Tongue (tissue), 2 donors: Measurements from ENCODE around the gene AMN. TPM values are rescaled to one million over a fixed set of nuclear protein-coding genes. Genes with fewer than 3 reads are reported as not detected.

ENCODE experiments used
- DNase-seq: peaks from one replicate; pipeline ENCODE4 v3.0.0-alpha.2; 2015
- total RNA-seq: library from RNA; depleted of rRNA; stranded (reverse); fragments of >200 nt; gene quantifications from one replicate; pipeline ENCODE4 v1.2.3, GENCODE V29; 2014

AMN gene
- total RNA-seq, 1 donor from 2014 or later: 2.1 TPM

- peak; percentile 28 for DNase-seq
Measured at GRCh38 chr14:102927878-102928411, 5.5 kb downstream of the AMN start.

DNA sequence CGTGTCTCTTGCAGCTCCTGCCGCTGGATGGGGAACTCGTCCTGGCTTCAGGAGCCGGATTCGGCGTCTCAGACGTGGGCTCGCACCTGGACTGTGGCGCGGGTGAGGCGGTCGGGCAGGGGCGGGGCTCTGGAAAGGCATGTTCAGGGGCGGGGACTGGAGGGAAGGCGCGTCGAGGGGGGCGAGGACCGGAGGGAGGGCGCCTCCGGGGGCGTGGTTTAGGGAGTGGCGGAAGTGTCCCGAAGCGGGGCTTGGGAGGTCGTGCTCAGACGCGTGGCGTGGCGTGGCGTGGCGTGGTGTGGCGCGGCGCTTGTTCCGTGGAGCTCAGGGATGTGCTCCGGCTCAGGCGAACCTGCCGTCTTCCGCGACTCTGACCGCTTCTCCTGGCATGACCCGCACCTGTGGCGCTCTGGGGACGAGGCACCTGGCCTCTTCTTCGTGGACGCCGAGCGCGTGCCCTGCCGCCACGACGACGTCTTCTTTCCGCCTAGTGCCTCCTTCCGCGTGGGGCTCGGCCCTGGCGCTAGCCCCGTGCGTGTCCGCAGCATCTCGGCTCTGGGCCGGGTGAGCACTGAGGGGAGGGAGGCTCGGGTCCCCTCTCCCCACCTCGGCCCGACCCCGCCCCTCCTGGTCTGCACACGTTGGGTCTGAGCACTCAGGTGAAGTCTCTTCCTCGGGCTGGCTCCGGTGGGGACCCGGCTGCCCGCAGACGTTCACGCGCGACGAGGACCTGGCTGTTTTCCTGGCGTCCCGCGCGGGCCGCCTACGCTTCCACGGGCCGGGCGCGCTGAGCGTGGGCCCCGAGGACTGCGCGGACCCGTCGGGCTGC, 6.2 kb downstream of the AMN start:
- peak; percentile 80 for DNase-seq

- DNase-seq: no peak
Measured at GRCh38 chr14:102929241-102930137, 7.0 kb downstream of the AMN start.

DNA sequence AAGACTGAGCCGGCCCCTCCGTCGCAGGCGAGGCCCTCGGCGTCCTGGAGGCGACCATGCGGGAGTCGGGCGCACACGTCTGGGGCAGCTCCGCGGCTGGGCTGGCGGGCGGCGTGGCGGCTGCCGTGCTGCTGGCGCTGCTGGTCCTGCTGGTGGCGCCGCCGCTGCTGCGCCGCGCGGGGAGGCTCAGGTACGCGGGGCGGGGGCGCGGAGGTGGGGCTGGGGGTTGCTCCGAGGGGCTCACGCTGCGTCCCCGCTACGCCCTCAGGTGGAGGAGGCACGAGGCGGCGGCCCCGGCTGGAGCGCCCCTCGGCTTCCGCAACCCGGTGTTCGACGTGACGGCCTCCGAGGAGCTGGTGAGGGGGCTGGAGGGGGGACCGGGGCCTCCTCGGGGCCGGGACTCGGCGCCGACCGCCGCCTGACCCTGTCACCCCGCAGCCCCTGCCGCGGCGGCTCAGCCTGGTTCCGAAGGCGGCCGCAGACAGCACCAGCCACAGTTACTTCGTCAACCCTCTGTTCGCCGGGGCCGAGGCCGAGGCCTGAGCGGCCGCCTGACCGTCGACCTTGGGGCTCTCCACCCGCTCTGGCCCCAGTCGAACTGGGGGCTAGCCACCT, 7.8 kb downstream of the AMN start:
- DNase-seq: no peak

- no peak for DNase-seq
Measured at GRCh38 chr14:102930753-102931579, 8.5 kb downstream of the AMN start.

DNA sequence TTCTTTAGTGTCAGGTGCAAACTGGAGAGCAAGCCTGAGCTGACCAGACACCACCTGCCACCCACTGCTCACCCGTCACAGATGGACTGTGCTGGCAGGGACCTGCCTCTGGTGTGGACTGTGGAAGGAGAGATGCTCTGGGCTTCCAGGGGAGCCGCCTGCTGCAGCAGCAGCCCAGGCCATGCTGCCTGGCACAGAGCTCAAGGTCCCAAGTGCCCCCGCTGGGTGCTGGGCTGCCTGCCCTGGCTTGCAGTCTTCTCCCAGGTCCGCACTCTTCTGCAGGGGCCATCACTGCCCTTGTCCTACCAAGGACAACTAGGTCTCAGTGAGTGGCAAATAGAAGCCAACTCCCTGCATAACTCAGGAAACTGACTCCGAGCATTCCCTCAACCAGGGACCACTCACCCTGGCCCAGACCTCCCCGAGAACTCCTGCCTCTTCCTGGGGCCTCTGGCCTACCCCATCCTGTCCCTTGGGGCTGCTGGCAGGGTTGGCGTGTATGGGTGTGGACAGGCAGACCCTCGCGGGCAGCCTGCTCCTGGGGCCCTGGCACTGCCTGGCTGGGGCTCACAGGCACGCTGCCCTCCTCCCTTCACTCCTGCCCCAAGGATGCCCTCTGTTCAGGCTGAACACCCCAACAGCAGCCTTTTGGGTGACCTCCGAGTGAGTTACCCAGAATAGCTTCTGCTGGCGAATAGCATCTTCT, 9.3 kb downstream of the AMN start:
- DNase-seq: no peak

- no peak for DNase-seq
Measured at GRCh38 chr14:102932484-102933248, 10.2 kb downstream of the AMN start.

- DNase-seq: no peak
Measured at GRCh38 chr14:102933618-102934231, 11.3 kb downstream of the AMN start.

DNA sequence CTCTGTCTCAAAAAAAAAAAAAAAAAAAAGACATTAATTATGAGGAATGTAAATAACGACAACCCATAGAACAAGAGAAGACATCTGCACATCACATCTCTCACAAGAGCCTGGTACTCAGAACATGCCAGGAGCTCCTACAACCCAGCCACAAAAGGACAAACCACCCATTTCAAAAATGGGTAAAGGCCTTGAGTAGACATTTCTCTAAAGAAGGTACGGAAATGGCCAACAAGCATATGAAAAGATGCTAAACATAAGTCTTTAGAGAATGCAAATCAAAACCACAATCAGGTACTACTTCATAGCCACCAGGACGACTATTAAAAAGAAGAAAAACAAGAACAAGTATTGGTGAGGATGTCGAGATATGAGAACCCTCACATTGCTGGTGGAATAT, 13.3 kb downstream of the AMN start:
- no peak for DNase-seq

GRCh38 chr14:102937331-102938175, 15.1 kb downstream of the AMN start:
- DNase-seq: no peak

DNA sequence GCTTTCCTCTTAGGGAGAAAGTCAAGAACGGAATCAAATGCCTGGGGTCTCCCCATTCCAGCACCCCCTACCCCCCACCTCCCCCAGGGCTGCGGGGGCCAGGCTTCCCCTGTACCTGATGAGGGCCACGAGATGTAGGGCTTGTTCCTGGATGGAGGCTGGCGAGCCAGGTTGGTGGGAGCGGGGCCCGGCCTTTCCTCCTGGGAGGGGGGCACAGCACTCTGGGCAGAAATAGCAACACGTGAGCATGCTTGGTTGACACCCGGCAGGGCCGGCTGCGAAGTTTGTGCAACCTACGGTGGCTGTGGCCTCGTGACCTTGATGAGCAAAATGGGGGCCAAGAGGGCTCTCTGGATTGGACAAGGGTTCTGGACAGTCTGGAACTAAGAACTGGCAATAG, 15.7 kb downstream of the AMN start:
- DNase-seq: no peak

DNA sequence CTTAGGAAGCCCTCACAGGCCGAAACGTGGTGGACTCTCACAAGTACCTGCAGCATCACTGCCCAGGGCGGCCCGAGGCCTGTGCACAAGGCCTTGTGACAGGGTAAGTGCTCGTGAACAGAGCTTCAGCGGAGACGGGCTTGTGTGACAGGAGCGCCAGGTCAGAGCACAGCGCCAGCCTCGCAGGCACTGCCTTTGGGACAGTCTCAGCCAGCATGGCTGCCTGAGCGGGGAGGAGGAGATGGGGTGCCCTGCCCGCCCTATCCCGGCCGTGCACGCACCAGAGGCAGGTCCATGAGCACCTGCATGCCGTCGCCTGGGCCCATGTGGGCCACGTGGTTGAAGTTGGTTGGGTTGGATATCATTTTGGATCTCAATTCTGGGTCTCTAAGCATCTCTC, 16.9 kb downstream of the AMN start:
- no peak for DNase-seq

DNA sequence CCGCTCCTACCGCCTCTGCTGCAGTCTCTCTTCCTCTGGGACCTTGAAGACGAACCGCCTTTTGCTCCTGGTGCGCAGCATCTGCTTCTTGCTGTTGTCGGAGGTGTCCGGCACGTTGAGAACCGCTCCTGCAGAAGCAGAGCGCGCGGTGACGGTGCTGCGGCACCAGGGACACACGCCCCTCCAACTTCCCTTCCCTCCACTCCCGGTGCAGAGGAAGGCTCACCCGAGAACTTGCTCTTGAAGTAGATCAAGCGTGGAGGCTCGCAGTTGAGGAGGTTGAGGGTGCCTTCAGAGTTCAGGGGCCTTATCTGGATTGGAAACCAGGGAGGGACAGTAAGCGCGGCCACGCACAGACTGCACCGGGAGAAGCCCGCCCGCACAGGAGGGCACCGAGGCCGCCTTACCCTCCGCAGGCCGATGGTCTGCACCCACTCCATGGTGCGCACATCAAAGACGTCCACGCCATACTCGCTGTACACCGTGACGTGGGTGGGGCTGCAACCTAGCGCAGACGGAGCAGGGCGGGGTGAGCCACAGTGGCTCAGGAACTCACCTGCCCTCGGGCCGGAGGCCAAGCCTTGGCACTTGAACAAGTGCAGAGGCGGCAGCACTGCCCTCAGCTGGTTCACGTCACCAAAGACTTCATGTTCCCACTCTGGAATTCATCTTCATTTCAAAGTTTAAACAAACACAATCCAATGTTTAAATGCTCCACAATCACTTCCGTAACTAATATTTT, 17.5 kb downstream of the AMN start:
- no peak for DNase-seq

- DNase-seq: no peak
Measured at GRCh38 chr14:102940729-102941362, 18.4 kb downstream of the AMN start.

GRCh38 chr14:102941419-102942011, 19.1 kb downstream of the AMN start:
- no peak for DNase-seq

- no peak for DNase-seq
Measured at GRCh38 chr14:102942069-102942468, 19.6 kb downstream of the AMN start.

GRCh38 chr14:102943454-102943853, 21.0 kb downstream of the AMN start:
- DNase-seq: no peak
